ENCODE results near the gene KIAA1755.

Gene KIAA1755

GRCh38 chr20:38209736-38210405, 50.7 kb downstream of the KIAA1755 start:
- Histone ChIP-seq H3K27ac (ENCODE audit: low read length, poor library complexity, severe bottlenecking) (no peak overlapping the region), H3K27me3 (ENCODE audit: control insufficient read depth in 1 of 2, insufficient read depth in 1 of 2, low read length in 2 of 2) (peaks cover 0 to 2% of the 10 kb centered on the region in 2 experiments), H2BK12ac (ENCODE audit: low read length in 2 of 2) (no peak overlapping the region), H3K9ac (ENCODE audit: low read length) (no peak overlapping the region), H3K4me3 (ENCODE audit: insufficient read depth in 1 of 2, low read depth in 1 of 2, low read length in 2 of 2) (no peak overlapping the region), H3K4ac (ENCODE audit: low read depth in 1 of 2, low read length in 2 of 2) (no peak overlapping the region), H3K14ac (ENCODE audit: low read length in 2 of 2) (no peak overlapping the region), H2AFZ (ENCODE audit: low read depth, low read length) (no peak overlapping the region), H2BK120ac (ENCODE audit: low read depth, low read length) (no peak overlapping the region), H2BK15ac (ENCODE audit: low read depth, poor library complexity, severe bottlenecking) (no peak overlapping the region), H3K9me3 (ENCODE audit: control insufficient read depth, low read length) (no peaks in the 10 kb centered on the region), H3K36me3 (ENCODE audit: control insufficient read depth in 1 of 2, insufficient read depth in 2 of 2, low read depth in 1 of 2, low read length in 2 of 2) (no peaks in the 10 kb centered on the region), H3K23ac (ENCODE audit: low read length in 2 of 2) (no peak overlapping the region), H3K4me2 (ENCODE audit: low read length, poor library complexity, severe bottlenecking) (no peak overlapping the region), H3K18ac (ENCODE audit: low read depth in 1 of 2, low read length in 2 of 2) (no peak overlapping the region), H4K91ac (ENCODE audit: low read length) (no peak overlapping the region), H2AK5ac (ENCODE audit: low read length, severe bottlenecking) (no peak overlapping the region), H3K4me1 (ENCODE audit: control insufficient read depth, insufficient read depth, low read depth, low read length) (peaks cover 4% of the 10 kb centered on the region), H3K79me1 (replicated peaks; ENCODE audit: low read length, poor library complexity, severe bottlenecking) (no peaks in the 10 kb centered on the region), H4K8ac (ENCODE audit: low read length) (peak overlapping the region; percentile 78), H2BK5ac (ENCODE audit: low read depth, low read length, poor library complexity, severe bottlenecking) (no peak overlapping the region)
- DNase-seq, result no peak
- WGBS, result 80% methylated on average over 3 of the region's 3 CpGs

GRCh38 chr20:38209054-38209675, 51.4 kb downstream of the KIAA1755 start:
- DNase-seq, result peak; percentile 30
- Histone ChIP-seq H3K4ac (ENCODE audit: low read depth in 1 of 2, low read length in 2 of 2) (no peak overlapping the region), H2BK12ac (ENCODE audit: low read length in 2 of 2) (no peak overlapping the region), H3K27me3 (ENCODE audit: control insufficient read depth in 1 of 2, insufficient read depth in 1 of 2, low read length in 2 of 2) (peaks cover 0 to 2% of the 10 kb centered on the region in 2 experiments), H3K36me3 (ENCODE audit: control insufficient read depth in 1 of 2, insufficient read depth in 2 of 2, low read depth in 1 of 2, low read length in 2 of 2) (no peaks in the 10 kb centered on the region), H3K27ac (ENCODE audit: low read length, poor library complexity, severe bottlenecking) (no peak overlapping the region), H3K14ac (ENCODE audit: low read length in 2 of 2) (no peak overlapping the region), H3K9me3 (ENCODE audit: control insufficient read depth, low read length) (no peaks in the 10 kb centered on the region), H3K4me2 (ENCODE audit: low read length, poor library complexity, severe bottlenecking) (no peak overlapping the region), H4K91ac (ENCODE audit: low read length) (no peak overlapping the region), H2BK15ac (ENCODE audit: low read depth, poor library complexity, severe bottlenecking) (no peak overlapping the region), H2BK5ac (ENCODE audit: low read depth, low read length, poor library complexity, severe bottlenecking) (no peak overlapping the region), H3K9ac (ENCODE audit: low read length) (no peak overlapping the region), H3K18ac (ENCODE audit: low read depth in 1 of 2, low read length in 2 of 2) (peak overlapping the region in 1 of 2 experiments; percentile 52), H2AK5ac (ENCODE audit: low read length, severe bottlenecking) (no peak overlapping the region), H3K4me1 (ENCODE audit: control insufficient read depth, insufficient read depth, low read depth, low read length) (peaks cover 4% of the 10 kb centered on the region), H3K4me3 (ENCODE audit: insufficient read depth in 1 of 2, low read depth in 1 of 2, low read length in 2 of 2) (no peak overlapping the region), H3K79me1 (replicated peaks; ENCODE audit: low read length, poor library complexity, severe bottlenecking) (no peaks in the 10 kb centered on the region), H3K23ac (ENCODE audit: low read length in 2 of 2) (no peak overlapping the region), H4K8ac (ENCODE audit: low read length) (no peak overlapping the region), H2BK120ac (ENCODE audit: low read depth, low read length) (no peak overlapping the region), H2AFZ (ENCODE audit: low read depth, low read length) (no peak overlapping the region)
- WGBS, result 62% methylated on average over 4 of the region's 4 CpGs

- no peak overlapping the region for H3K27ac ChIP-seq (ENCODE audit: low read length, poor library complexity, severe bottlenecking)
- no peak overlapping the region for H3K23ac ChIP-seq (ENCODE audit: low read length in 2 of 2)
- H4K91ac ChIP-seq (ENCODE audit: low read length), result peak overlapping the region; percentile 6
- H2AK5ac ChIP-seq (ENCODE audit: low read length, severe bottlenecking), result no peak overlapping the region
- DNase-seq, result no peak
- no peak overlapping the region for H3K4ac ChIP-seq (ENCODE audit: low read depth in 1 of 2, low read length in 2 of 2)
- peak overlapping the region in 1 of 2 experiments; percentile 52 for H3K18ac ChIP-seq (ENCODE audit: low read depth in 1 of 2, low read length in 2 of 2)
- H2BK12ac ChIP-seq (ENCODE audit: low read length in 2 of 2), result no peak overlapping the region
- no peak overlapping the region for H3K4me2 ChIP-seq (ENCODE audit: low read length, poor library complexity, severe bottlenecking)
- no peak overlapping the region for H2BK120ac ChIP-seq (ENCODE audit: low read depth, low read length)
- H2BK15ac ChIP-seq (ENCODE audit: low read depth, poor library complexity, severe bottlenecking), result no peak overlapping the region
- H3K79me1 ChIP-seq (replicated peaks; ENCODE audit: low read length, poor library complexity, severe bottlenecking), result no peaks in the 10 kb centered on the region
- peaks cover 0 to 2% of the 10 kb centered on the region in 2 experiments for H3K27me3 ChIP-seq (ENCODE audit: control insufficient read depth in 1 of 2, insufficient read depth in 1 of 2, low read length in 2 of 2)
- H3K4me1 ChIP-seq (ENCODE audit: control insufficient read depth, insufficient read depth, low read depth, low read length), result peaks cover 4% of the 10 kb centered on the region
- no peak overlapping the region for H2BK5ac ChIP-seq (ENCODE audit: low read depth, low read length, poor library complexity, severe bottlenecking)
- no peak overlapping the region for H3K9ac ChIP-seq (ENCODE audit: low read length)
- H3K36me3 ChIP-seq (ENCODE audit: control insufficient read depth in 1 of 2, insufficient read depth in 2 of 2, low read depth in 1 of 2, low read length in 2 of 2), result no peaks in the 10 kb centered on the region
- H3K4me3 ChIP-seq (ENCODE audit: insufficient read depth in 1 of 2, low read depth in 1 of 2, low read length in 2 of 2), result no peak overlapping the region
- WGBS, result 96% methylated on average over 3 of the region's 3 CpGs
- H3K9me3 ChIP-seq (ENCODE audit: control insufficient read depth, low read length), result no peaks in the 10 kb centered on the region
- no peak overlapping the region for H2AFZ ChIP-seq (ENCODE audit: low read depth, low read length)
- no peak overlapping the region for H3K14ac ChIP-seq (ENCODE audit: low read length in 2 of 2)
- H4K8ac ChIP-seq (ENCODE audit: low read length), result no peak overlapping the region
Measured at GRCh38 chr20:38208523-38208922, 52.0 kb downstream of the KIAA1755 start.

GRCh38 chr20:38208088-38208487, 52.4 kb downstream of the KIAA1755 start:
- H3K4me2 ChIP-seq (ENCODE audit: low read length, poor library complexity, severe bottlenecking), result no peak overlapping the region
- H3K9ac ChIP-seq (ENCODE audit: low read length), result no peak overlapping the region
- H3K4me1 ChIP-seq (ENCODE audit: control insufficient read depth, insufficient read depth, low read depth, low read length), result no peaks in the 10 kb centered on the region
- no peak overlapping the region for H2BK120ac ChIP-seq (ENCODE audit: low read depth, low read length)
- peak overlapping the region in 1 of 2 experiments; percentile 16 for H2BK12ac ChIP-seq (ENCODE audit: low read length in 2 of 2)
- no peak overlapping the region for H3K14ac ChIP-seq (ENCODE audit: low read length in 2 of 2)
- no peak overlapping the region for H4K91ac ChIP-seq (ENCODE audit: low read length)
- no peak overlapping the region for H3K23ac ChIP-seq (ENCODE audit: low read length in 2 of 2)
- no peak overlapping the region for H2AFZ ChIP-seq (ENCODE audit: low read depth, low read length)
- no peak overlapping the region for H2BK15ac ChIP-seq (ENCODE audit: low read depth, poor library complexity, severe bottlenecking)
- no peaks in the 10 kb centered on the region for H3K79me1 ChIP-seq (replicated peaks; ENCODE audit: low read length, poor library complexity, severe bottlenecking)
- H2AK5ac ChIP-seq (ENCODE audit: low read length, severe bottlenecking), result no peak overlapping the region
- H3K18ac ChIP-seq (ENCODE audit: low read depth in 1 of 2, low read length in 2 of 2), result no peak overlapping the region
- no peak overlapping the region for H2BK5ac ChIP-seq (ENCODE audit: low read depth, low read length, poor library complexity, severe bottlenecking)
- no peaks in the 10 kb centered on the region for H3K9me3 ChIP-seq (ENCODE audit: control insufficient read depth, low read length)
- no peaks in the 10 kb centered on the region for H3K36me3 ChIP-seq (ENCODE audit: control insufficient read depth in 1 of 2, insufficient read depth in 2 of 2, low read depth in 1 of 2, low read length in 2 of 2)
- H3K4ac ChIP-seq (ENCODE audit: low read depth in 1 of 2, low read length in 2 of 2), result no peak overlapping the region
- 93% methylated on average over 1 of the region's 1 CpG for WGBS
- peaks cover 0 to 2% of the 10 kb centered on the region in 2 experiments for H3K27me3 ChIP-seq (ENCODE audit: control insufficient read depth in 1 of 2, insufficient read depth in 1 of 2, low read length in 2 of 2)
- H3K4me3 ChIP-seq (ENCODE audit: insufficient read depth in 1 of 2, low read depth in 1 of 2, low read length in 2 of 2), result no peak overlapping the region
- DNase-seq, result no peak
- no peak overlapping the region for H4K8ac ChIP-seq (ENCODE audit: low read length)
- H3K27ac ChIP-seq (ENCODE audit: low read length, poor library complexity, severe bottlenecking), result no peak overlapping the region
